Motor neuron (in vitro differentiated cells): ENCODE measurements around the gene CD3D. TPM values are rescaled to one million over a fixed set of nuclear protein-coding genes. Genes with fewer than 3 reads are reported as not detected.
A peak's percentile ranks its signal among the peaks of the same experiment; 100 is the strongest.

Experiments used
- ATAC-seq, 8 experiments: fragments of 200-7000 bp; cut with Tn5 transposase; replicated peaks in 6 of 8; 2 replicates each; pipeline ENCODE4 v1.8.0; 2021; ENCODE audit warnings: mild to moderate bottlenecking in 8 of 8, moderate library complexity in 8 of 8
- H3K27ac ChIP-seq, 2 donors: fragments of 250-450 bp; sonication (Bioruptor Pico); 2 replicates each; pipeline ENCODE4 v1.9.0; 2021; ENCODE audit warnings: antibody characterized with exemption in 2 of 2, mild to moderate bottlenecking in 2 of 2, moderate library complexity in 1 of 2
- H3K4me1 ChIP-seq, 2 donors: fragments of 250-450 bp; sonication (Bioruptor Pico); replicated peaks in 1 of 2; 2 replicates each; pipeline ENCODE4 v1.6.1; 2021; ENCODE audit warnings: antibody characterized with exemption in 2 of 2, mild to moderate bottlenecking in 2 of 2, moderate library complexity in 1 of 2
- H3K4me3 ChIP-seq, 5 donors: fragments of 250-450 bp; sonication (Bioruptor Pico); 2 replicates each; pipeline ENCODE4 v1.9.0; 2021; ENCODE audit warnings: antibody characterized with exemption in 5 of 5, mild to moderate bottlenecking in 5 of 5, moderate library complexity in 4 of 5
- WGBS, 10 experiments: fragments of 450-650 bp; shearing (Covaris generic); methylation state at CpG; one replicate each; pipeline ENCODE4 v1.0.0; 2022; 5-methylcytosine and 5-hydroxymethylcytosine counted together
- in situ Hi-C, 9 experiments: fragments of 400-800 bp; cut with MboI; loops; one replicate each; pipeline ENCODE4 v1.15.0; 2021; ENCODE audit warnings: low sequenced_read_pairs in 9 of 9, low pct_unique_long_range_greater_than_20kb in 2 of 9; ENCODE audit not compliant: unreplicated experiment in 9 of 9
- total RNA-seq, 8 experiments: library from RNA; unstranded; fragments of 300-600 nt; gene quantifications; 2 replicates each; pipeline versions ENCODE4 v1.2.3 to v1.2.4, GENCODE V29; 2022

Gene CD3D
- total RNA-seq, 8 experiments from 2014 or later: not detected

DNA sequence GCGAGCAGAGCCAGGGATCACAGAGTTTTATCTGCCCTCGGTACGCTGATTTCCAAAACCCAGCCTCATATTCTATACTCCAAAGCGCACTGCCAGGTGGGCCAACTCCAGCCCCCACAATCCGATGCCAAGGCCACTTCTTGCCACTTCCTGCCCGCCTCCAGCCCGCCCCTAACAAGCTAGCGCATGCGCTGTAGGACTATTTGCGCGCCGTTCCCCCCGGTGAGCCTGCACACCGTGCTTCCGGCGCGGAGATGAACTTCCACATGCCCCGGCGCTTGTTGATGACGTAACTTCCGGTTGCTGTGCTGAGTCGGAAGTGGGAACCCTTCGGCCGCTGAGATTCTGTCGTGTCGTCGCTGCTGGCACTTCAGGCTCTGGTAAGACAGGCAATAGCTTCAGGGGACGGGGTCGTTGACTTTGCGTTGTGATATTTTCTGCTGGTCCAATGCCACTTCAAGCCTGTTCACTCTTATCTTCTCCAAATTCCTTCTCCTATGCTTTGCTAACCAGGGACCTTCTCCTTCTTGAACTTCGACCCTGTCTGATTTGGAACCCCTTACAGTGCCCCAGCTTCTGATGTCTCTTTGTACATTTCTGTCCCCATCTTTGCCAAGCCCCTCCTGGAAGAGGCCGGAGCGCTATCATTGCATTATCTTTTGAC, 16.9 kb upstream of the CD3D start, which contains the start of gene UBE4A:
TSS of gene UBE4A (plus strand) at position 306 of the 664 bp plus-strand sequence. CDS start 5,481 bp downstream, outside the sequence.
- WGBS, 10 experiments: 0 to 23% (median 0%) methylated on average over 1 to 13 of the region's 33 CpGs; no CpG with 5 or more reads in 1 of the 10 experiments
- in situ Hi-C loops: loop anchor here in 5 of 9 experiments (10.0 to 25.0 kb wide), 3 partner anchors 155 to 172 kb away; partner anchors contain the start of gene SCN2B (in 1 of the 5)
- H3K4me3 ChIP-seq: peak within 1 kb of the TSS; percentile 57 to 77 (median 73)
- peak within 1 kb of the TSS; percentile 79 to 82 for H3K27ac ChIP-seq
- H3K4me1 ChIP-seq: peaks cover 5 to 7% of the 10 kb centered on the region in 2 donors
- ATAC-seq: peak; percentile 92 to 99 (median 96)

DNA sequence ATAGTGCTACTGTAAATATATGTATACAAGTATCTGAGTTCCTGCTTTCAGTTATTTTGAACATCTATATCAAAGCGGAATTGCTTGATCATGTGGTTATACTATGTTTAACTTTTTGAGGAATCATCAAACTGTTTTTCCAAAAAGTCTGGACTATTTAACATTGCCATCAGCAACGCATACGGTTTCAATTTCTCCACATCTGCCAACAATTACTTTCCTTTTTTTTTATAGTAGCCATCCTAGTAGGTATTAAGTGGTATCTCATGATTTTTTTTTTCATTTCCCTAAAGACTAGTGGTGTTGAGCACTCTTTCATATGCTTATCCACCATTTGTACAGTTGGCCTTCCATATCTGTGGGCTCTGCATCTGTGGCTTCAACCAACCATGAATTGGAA, 15.6 kb upstream of the CD3D start:
- in situ Hi-C loops: loop anchor here in 5 of 9 experiments (10.0 to 25.0 kb wide), 3 partner anchors 153 to 171 kb away; partner anchors contain the start of gene SCN2B (in 1 of the 5)
- no peak overlapping the region for H3K4me3 ChIP-seq
- no peak overlapping the region for H3K27ac ChIP-seq
- ATAC-seq: no peak
- H3K4me1 ChIP-seq: peaks cover 5 to 7% of the 10 kb centered on the region in 2 donors
- WGBS, 10 experiments: 4 to 94% (median 73%) methylated on average over 2 to 3 of the region's 3 CpGs; no CpG with 5 or more reads in 1 of the 10 experiments

DNA sequence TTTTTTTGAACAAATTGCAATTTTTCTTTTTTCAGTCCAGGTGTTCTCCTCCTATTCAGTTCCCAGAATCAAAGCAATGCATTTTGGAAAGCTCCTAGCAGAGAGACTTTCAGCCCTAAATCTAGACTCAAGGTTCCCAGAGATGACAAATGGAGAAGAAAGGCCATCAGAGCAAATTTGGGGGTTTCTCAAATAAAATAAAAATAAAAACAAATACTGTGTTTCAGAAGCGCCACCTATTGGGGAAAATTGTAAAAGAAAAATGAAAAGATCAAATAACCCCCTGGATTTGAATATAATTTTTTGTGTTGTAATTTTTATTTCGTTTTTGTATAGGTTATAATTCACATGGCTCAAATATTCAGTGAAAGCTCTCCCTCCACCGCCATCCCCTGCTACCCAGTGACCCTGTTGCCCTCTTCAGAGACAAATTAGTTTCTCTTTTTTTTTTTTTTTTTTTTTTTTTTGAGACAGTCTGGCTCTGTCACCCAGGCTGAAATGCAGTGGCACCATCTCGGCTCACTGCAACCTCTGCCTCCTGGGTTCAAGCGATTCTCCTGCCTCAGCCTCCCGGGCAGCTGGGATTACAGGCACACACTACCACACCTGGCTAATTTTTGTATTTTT, 10.7 kb upstream of the CD3D start:
- WGBS, 10 experiments: 0 to 12% (median 0%) methylated on average over 1 to 6 of the region's 6 CpGs; no CpG with 5 or more reads in 1 of the 10 experiments
- in situ Hi-C loops: loop anchor here in 5 of 9 experiments (10.0 to 25.0 kb wide), 3 partner anchors 148 to 166 kb away; partner anchors contain the start of gene SCN2B (in 1 of the 5)
- no peak for ATAC-seq
- Histone ChIP-seq H3K4me1 (no peaks in the 10 kb centered on the region), H3K4me3 (no peak overlapping the region), H3K27ac (no peak overlapping the region)

DNA sequence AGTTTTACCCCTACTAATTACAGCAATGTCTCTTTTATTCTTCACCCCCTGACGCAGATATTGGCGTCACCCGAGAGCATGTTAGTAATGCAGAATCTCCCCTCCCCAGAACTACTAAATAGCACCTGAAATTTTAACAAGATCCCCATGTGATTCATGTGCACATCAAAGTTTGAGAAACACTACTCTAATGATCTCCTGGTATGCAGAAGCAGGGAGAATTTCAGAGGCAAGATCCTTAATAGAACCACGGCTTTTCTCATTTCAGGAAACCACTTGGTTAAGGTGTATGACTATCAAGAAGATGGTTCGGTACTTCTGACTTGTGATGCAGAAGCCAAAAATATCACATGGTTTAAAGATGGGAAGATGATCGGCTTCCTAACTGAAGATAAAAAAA, 7.0 kb upstream of the CD3D start:
- in situ Hi-C loops: no loop called here
- no peak overlapping the region for H3K27ac ChIP-seq
- no peak for ATAC-seq
- 0 to 100% (median 68%) methylated on average over 1 to 6 of the region's 6 CpGs; no CpG with 5 or more reads in 1 of the 10 experiments for WGBS, 10 experiments
- H3K4me3 ChIP-seq: no peak overlapping the region
- H3K4me1 ChIP-seq: no peaks in the 10 kb centered on the region

DNA sequence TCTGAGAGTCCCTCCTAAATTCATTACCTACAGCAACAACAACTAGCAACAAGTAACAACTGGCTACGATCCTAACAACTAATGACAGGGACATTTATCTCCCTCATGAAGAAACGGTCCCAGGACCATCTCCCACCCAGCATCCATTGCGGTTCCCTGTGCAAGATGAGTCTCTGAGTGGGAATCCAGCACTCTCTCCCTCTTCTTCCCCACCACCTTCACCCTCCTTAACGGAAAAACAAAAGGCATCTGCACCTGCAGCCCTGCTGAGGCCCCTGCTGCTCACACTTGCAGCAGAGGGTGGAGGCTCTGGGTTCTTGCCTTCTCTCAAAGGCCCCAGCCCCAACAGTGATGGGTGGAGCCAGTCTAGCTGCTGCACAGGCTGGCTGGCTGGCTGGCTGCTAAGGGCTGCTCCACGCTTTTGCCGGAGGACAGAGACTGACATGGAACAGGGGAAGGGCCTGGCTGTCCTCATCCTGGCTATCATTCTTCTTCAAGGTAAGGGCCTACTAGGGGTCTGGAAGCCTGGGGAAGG, 1.5 kb upstream of the CD3D start, which contains the start of gene CD3G:
TSS of gene CD3G (plus strand) at position 364 of the 535 bp plus-strand sequence. CDS start at position 444, 80 bp downstream.
- Histone ChIP-seq H3K4me1 (no peaks in the 10 kb centered on the region), H3K4me3 (no peak within 1 kb of the TSS), H3K27ac (no peak within 1 kb of the TSS)
- peak in 2 of 8 experiments; percentile 69 to 81 for ATAC-seq
- 0 to 76% (median 43%) methylated on average over 1 to 4 of the region's 6 CpGs; no CpG with 5 or more reads in 3 of the 10 experiments for WGBS, 10 experiments
- in situ Hi-C loops: no loop called here

DNA sequence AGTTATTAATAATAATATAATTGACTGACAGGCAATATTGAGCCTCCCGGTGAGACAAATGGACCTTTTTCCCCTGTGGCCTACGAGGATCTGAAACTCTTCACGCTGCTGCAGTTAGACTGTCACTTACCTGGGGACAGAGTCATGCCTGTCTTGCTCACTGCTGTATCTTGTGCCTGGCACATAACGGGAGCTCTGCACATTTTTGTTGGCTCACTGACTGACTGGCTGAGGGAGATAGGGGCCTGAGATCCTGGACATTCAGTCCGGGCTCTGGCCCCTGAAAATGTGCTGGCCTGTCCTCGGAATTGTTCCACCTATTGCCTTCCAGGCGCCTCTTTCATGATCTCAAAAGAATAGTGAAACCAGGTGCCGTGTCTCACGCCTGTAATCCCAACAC, 743 bp upstream of the CD3D start:
- no peak overlapping the region for H3K27ac ChIP-seq
- in situ Hi-C loops: no loop called here
- ATAC-seq: no peak
- no peaks in the 10 kb centered on the region for H3K4me1 ChIP-seq
- WGBS, 10 experiments: 33 to 84% (median 67%) methylated on average over 2 to 8 of the region's 9 CpGs; no CpG with 5 or more reads in 4 of the 10 experiments
- H3K4me3 ChIP-seq: no peak overlapping the region

DNA sequence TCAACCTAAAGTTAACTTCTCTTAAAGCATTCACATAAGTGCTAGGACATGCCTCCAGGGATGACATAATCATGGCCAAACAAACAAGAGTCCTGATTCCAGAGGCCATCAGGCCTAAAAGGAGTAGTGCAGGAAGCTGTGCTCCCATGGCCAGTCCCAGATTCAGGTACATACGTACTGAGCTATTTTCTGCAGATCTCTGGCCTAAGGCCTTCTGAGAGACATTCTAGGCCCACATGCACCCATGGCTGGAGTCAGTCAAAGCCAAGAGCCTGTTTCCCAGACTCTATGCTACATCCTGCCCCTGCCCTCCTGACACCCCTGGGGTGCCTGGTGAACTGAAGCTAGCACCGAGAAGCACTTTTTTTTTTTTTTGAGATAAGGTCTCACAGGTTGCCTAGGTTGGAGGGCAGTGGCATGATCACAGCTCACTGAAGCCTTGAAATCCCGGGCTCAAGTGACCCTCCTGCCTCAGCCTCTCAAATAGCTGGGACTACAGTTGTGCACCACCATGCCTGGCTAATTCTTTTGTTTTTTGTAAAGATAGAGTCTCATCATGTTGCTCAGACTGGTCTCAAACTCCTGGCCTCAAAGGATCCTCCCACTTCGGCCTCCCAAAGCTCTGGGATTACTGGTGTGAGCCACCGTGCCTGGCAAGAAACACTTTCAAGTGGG, 553 bp downstream of the CD3D start:
- in situ Hi-C loops: no loop called here
- no peak overlapping the region for H3K4me3 ChIP-seq
- H3K4me1 ChIP-seq: no peaks in the 10 kb centered on the region
- no peak overlapping the region for H3K27ac ChIP-seq
- no peak for ATAC-seq
- WGBS, 10 experiments: 25 to 100% (median 81%) methylated on average over 1 to 3 of the region's 5 CpGs; no CpG with 5 or more reads in 1 of the 10 experiments

DNA sequence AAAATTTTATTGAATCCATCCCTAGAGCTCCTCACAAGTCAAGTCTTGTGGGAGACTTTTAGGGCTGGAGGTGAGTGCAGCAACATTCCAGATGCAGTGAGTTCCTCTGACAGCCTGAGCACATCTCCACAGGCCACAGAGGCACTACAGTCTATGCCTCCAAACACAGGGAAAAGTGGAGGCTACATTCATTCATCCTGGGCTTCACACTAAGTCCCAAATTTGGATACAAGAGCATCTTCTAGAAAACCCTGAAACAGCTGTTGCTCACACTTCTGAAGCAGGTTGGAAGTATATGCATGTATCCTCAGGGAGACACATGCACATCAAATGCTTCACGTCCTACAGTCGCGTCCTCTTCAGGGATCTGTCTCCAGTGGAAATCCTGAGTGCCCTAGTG, 1.2 kb downstream of the CD3D start:
- Histone ChIP-seq H3K27ac (no peak overlapping the region), H3K4me3 (no peak overlapping the region), H3K4me1 (no peaks in the 10 kb centered on the region)
- in situ Hi-C loops: no loop called here
- WGBS, 10 experiments: 60 to 100% (median 86%) methylated on average over 1 to 3 of the region's 3 CpGs; no CpG with 5 or more reads in 4 of the 10 experiments
- no peak for ATAC-seq

DNA sequence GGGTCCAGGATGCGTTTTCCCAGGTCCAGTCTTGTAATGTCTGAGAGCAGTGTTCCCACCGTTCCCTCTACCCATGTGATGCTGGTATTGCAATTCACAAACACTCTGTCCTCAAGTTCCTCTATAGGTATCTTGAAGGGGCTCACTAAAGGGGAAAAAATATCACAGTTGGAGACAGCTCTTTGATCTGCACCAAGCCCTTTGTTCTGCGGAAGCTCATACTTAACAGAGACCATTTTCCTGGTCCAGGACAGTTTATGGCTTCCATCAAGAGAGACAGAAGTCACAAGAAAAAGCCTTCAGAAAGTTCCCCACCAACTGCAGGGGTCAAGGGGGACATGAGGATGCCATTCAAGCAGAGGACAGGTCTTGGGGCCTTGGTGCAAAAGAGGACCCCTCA, 2.1 kb downstream of the CD3D start:
- no peak overlapping the region for H3K27ac ChIP-seq
- in situ Hi-C loops: no loop called here
- no peak overlapping the region for H3K4me3 ChIP-seq
- H3K4me1 ChIP-seq: no peaks in the 10 kb centered on the region
- 20 to 100% (median 87%) methylated on average over 1 to 3 of the region's 3 CpGs; no CpG with 5 or more reads in 2 of the 10 experiments for WGBS, 10 experiments
- ATAC-seq: no peak

DNA sequence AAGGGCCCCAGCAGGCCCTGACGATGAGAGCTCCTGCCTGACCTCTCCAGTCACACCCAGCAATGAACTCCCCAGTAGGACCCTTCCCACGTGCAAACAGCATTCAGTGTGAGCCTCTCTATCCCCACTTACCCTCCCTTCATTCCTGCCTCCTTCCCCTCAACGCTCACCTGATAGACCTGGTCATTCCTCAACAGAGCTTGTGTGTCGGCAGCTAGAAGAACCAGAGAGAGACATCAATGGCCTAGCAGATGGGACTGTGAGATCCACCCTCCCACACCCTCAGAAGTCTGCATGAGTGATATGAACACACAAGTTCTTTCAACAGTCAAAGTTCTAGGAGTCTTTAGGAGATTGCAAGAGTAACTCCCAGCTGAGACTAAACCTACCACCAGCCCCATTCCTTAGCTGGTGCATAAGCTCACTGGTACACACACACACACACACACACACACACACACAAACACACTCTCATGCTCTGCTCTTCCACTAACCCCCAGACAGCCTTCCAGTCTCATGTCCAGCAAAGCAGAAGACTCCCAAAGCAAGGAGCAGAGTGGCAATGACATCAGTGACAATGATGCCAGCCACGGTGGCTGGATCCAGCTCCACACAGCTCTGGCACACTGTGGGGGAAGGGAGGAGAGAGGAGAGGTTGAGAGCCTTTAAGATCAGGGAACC, 3.1 kb downstream of the CD3D start:
- WGBS, 10 experiments: 20 to 80% (median 57%) methylated on average over 1 to 2 of the region's 5 CpGs; no CpG with 5 or more reads in 3 of the 10 experiments
- Histone ChIP-seq H3K4me3 (no peak overlapping the region), H3K27ac (no peak overlapping the region), H3K4me1 (no peaks in the 10 kb centered on the region)
- ATAC-seq: peak in 1 of 8 experiments; percentile 20
- in situ Hi-C loops: no loop called here

DNA sequence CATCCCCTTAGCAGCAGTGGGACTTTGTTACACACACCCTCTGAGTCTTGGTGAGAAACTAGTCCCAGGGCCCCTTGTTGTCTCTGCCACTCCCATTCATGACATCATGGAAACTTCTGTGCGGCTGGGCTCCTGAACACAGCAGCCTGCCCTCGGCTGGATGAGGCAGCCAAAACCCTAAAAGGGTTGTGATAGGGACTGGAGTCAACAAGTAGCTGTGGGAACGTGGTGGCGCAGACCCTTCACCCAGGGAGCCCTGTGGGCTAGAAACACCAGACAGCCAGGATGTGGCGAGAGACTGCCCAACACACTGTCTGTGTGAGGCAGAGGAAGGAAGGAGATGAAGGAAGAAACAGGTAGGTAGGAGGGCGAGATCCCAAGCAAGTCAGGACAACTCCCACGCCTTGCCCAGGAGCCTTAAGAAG, 3.9 kb downstream of the CD3D start:
- no peaks in the 10 kb centered on the region for H3K4me1 ChIP-seq
- in situ Hi-C loops: no loop called here
- ATAC-seq: peak in 3 of 8 experiments; percentile 54 to 93 (median 89)
- no peak overlapping the region for H3K4me3 ChIP-seq
- no peak overlapping the region for H3K27ac ChIP-seq
- 20 to 81% (median 57%) methylated on average over 1 to 3 of the region's 7 CpGs; no CpG with 5 or more reads in 4 of the 10 experiments for WGBS, 10 experiments

DNA sequence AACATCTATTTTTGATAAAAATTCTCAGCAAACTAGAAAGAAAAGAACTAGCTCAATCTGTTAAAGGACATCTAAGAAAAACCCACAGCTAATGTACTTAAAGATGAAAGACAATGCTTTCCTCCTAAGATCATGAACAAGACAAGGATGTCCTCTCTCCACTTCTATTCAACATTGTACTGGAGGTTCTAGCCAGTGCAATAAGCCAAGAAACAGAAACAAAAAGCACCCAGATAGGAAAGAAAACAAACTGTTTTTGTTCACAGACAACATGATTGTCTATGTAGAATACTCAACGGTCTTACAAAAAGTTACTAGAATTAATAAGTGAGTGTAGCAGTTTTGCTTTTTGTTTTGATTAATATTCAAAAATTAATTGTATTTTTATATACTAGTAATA, 7.8 kb downstream of the CD3D start:
- 60 to 100% (median 86%) methylated on average over 1 of the region's 1 CpG; no CpG with 5 or more reads in 2 of the 10 experiments for WGBS, 10 experiments
- ATAC-seq: no peak

More for the DNA sequence above, 7.8 kb downstream of the CD3D start:
- in situ Hi-C loops: no loop called here
- Histone ChIP-seq H3K27ac (no peak overlapping the region), H3K4me1 (no peaks in the 10 kb centered on the region), H3K4me3 (no peak overlapping the region)
